NCI-H1105 treated with DMSO at 0.1 percent for 48 hours (cell line): Measurements from ENCODE around the gene PPM1H.
"Not testable (repeated sequence)": the region's sequence is repeated elsewhere in the genome, so short reads cannot be mapped to it uniquely, and the experiment has no call there.

Experiments used
- DNase-seq: peaks from one replicate; lab custom pipeline; 2025; lab: John Stamatoyannopoulos, UW

The PPM1H gene

DNA sequence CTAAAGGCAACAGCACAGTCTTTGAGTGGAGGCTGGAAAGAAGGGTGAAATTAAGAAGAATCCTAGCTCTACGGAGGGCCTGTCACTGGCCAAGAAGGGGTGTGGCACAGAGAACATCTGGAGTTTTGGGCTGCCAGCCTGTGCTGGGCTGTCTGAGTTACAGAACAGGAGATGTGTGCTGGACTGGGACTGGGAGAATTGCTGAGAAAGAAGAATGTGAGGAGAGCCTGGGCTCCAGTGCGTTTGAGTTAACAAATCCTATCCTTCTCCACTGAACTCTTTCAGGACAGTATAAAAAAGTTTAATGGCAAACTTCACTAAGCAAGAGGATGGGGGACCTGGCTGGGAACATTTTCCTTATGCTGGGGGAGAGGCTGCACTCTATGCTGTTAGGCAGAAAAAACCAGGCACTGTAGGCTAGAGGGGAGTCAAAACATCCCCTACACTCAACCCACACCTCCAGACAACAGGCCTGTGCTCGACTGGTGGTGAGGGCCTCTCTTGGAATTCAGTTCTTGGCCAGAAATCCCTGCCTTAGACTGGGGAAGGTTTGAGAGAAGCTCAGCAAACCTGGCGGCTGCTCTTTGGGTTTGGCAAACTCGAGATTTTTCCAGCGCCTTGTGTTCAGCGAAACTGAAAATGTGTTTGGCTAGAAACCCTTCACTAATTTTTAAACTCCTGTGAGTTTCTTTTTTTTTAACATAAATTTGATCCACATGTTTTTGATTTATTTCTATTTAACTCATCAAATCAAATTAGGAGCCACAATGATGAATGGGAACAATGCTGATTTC is 251.0 kb downstream of the PPM1H start:
- DNase-seq = no peak

DNA sequence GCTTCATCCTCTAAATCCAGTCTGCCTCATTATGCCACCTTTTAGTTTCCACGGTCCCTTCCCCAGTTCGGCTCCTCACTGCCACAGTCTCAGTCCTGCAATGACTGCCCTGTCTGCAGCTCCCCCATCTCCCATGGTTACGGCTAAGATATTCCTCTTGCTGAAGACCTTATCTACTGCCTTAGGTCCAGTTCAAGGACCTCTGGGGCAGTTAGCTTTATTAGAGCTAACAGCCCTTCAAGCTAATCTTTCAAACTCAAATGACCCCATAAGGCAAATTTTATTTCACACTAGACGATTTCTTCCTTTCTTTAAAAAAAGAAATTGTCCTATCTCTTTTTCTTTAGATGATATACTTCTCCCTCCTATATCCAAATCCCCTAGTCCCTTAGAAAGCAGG is 253.6 kb downstream of the PPM1H start:
- no peak for DNase-seq

DNA sequence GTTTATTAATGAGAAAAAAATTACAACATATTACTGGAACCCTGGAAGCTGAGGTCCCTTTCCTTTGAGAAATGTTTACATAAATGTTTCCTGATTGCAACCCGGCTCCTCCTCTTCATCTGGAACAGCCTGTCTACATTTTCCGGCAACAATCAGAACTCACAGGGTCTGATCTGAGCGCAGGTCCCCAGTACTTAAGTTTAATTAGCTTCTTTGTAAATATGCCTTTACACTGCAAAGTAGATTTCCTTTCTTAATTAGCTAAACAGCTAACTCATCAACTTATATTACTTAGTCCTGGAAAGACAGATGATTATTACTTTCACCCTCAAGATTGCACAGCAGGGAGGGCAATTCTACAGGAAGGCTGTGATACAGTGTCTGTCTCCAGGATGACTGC is 255.3 kb downstream of the PPM1H start:
- no peak for DNase-seq

DNA sequence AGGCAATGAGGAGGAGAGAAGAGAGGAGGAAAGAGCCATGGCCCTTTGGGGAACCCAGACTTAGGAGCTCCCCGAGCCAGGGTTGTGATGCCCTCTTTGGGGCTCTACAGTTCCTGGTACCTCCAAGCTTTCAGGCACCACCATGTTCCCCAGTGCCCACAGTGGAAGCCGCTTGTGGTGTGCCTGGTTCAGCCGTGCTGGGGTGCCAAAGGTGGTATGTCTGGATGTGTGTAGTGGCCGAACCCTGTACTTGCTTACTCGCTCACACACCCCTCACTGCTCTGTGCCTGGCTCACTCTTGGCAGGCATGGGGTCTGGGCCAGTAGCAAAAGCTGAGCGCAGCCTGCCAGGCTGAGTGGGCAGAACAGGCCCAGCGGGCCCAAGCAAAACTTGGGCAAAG is 257.6 kb downstream of the PPM1H start:
- no peak for DNase-seq

DNA sequence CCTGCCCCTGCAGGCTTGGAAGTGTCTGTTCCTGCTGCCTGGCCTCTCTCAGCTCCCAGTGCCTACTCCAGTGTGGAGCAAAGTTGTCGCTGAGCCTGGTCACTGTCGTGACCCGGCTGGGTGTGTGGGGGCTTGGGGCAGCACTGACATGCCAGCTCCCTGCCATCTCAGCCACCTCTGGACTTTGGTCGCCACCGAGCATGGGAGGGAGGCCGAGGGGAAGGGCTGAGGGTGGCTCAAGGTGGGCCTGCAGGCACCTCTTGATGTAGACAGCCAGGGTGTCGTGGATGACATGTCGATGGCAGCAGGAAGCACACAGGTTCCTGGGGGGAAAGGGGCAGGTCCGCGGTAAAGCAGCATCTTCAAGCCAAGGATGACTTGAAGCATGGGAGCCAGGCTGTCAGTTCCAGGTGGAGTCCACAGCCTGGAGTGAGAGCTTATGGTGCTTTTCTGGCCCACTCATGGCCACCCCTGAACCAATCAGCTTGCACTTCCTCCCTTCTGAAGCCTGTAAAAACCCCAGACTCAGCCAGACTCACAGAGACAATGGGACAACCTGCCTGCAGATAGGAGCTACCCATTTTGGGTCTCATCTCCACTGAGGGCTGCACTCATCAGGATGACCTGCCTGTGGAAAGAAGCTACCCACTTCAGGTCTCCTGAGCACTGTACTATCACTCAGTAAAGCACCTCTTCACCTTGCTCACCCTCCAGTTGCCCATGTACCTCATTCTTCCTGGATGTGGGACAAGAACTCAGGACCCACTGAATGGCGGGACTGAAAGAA is 258.2 kb downstream of the PPM1H start:
- no peak for DNase-seq

DNA sequence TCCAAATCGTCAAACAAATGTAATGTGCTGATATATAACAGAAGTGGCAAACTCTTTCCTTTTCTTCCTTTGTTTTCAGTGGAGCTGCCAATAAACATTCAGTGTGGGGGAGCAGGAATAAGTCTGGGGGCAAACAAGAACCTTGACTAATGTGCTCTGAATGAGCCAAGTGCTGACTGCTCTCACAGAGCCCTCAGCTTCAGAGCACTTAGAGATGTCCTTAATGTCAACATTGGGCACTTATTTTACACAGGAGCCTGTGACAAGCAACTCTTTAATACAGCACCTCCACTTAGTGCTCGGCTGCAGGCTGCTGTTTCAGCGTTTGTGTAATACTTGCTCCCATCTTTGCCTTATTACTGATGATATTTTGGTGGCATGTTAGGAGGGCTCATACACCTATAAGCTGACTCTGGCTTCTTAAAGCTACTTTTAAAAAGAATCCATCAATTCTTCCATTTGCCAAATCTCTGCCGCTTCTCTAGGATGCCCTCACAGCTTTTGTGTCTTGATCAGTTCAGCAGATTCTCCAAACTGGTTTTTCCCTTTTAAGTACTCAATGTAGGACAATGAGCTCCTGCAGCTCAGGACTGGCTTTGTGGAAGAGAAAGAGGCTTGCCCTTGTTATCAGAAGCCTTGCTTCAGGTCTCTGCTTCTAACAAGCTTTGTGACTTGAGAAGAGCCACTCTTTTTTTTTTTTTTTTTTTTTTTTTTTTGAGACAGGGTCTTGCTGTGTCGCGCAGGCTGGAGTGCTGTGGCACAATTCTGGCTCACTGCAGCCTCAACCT is 261.7 kb downstream of the PPM1H start:
- no peak for DNase-seq

DNA sequence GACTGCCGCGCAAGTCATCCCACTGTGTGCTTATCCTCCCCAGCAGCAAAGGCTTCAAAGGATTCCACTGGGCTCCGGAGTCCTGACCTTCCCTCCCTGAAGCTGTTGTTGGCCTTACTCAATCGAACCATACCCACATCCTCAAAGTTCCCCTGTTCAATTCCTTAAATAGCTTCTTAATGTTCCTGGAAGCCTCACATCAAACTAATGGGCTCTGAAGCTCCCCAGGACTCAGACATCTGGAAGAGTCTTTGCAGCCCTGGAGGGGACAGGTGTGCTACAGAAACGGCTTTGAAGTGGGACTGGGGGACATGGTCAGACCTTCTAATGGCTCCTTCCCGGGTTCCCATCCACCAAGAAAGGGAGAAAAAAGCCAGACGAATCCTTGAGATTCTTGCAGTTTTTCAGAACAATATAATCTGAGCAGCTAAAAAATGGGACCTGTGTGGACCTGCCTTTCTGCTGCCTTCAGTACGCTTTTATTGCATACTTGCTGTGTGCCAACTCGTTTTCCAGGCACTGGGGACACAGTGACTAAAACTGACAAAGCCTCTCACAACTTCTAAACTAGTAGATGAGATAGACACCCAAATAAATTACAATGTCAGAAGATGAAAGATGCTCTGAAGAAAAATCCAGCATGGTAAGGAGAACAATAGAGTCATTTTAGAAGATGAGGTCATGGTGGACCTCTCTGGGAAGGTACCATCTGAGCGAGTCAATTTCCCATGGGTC is 263.8 kb downstream of the PPM1H start:
- DNase-seq = no peak

DNA sequence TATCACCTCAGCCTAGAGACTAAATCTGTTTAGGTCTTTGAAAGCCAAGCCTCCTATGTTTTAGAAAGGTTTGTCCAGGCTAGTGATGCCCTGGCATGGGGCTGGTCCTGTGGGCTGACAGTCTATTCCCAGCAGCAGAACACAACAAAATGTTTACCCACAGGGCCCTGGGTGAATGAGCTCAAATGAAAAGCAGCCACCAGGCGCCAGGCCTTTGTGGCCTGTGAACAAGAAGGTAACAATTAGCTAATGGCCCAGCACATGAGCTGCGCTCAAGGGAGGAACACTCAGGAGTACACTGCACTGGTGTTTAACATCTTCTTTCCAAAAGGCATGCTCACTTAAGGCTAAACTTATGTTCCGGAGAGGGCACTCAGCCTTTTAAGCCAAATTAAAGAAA is 266.2 kb downstream of the PPM1H start:
- no peak for DNase-seq

DNA sequence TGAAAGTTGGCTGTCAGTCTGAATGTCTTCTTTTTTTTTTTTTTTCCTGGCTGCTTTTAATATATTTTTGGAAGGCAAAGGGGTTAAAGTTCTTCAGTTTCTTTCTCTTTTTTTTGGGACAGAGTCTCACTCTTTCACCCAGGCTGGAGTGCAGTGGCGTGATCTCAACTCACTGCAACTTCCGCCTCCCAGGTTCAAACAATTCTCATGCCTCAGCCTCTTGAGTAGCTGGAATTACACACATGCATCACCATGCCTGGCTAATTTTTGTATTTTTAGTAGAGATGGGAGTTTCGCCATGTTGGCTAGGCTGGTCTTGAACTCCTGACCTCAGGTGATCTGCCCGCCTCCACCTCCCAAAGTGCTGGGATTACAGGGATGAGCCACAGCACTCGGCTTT is 270.0 kb downstream of the PPM1H start:
- not testable (repeated sequence) for DNase-seq

DNA sequence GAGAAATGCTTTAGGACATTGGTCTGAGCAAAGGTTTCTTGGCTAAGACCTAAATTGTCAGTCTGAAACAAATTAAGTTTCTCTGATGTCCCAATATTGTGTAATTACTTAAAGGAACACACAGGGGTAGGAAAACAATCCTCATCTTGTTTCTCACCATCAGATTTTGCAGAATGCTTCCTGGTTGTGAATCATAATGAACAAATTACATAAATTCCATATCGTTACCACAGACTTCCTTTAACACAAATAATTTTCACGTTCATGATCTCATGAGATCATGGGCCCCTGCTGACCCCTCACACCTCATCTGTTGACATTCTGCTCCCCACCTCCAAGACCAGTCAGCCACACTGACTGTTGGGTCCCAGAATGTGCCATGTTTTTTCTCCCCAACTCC is 274.2 kb downstream of the PPM1H start:
- DNase-seq = no peak

DNA sequence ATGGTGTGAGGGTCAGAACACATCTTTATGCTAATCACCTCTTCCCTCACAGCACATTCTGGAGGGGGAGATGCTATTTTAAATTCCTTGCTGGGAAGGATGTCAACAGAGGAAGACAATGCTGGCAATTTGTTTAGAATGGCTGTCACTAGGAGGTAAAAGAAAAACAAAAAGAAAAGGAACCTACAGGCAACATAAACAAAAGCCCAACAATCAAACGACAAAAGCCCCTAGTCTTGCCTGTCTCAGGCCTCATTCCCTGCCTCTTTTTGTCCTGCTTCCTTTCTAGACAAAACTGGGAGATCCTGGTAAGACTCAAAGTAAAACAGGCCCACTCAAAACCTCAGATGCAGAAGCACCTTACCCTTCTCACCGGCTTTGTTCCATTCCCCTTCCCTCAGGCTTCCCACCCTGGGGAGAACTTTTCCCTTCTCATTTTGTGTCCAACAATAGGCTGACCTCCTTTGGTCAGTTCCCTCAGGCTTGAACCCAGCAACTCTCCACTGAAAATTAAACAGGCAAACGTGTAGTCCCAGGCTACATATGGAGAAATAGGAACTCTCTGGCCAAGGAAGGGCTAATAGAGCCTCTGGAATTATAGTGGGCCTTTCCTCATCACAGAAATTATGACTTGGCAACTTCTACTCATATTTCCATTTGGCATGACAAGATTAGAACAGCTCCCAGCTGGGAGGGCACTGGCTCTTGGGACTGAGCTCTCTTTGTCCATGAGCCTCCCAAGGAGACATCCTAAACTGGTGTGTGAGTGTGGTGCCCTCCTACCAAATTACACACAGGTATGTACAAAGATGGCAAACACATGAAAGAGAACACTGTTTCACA is 275.3 kb downstream of the PPM1H start:
- DNase-seq = no peak

DNA sequence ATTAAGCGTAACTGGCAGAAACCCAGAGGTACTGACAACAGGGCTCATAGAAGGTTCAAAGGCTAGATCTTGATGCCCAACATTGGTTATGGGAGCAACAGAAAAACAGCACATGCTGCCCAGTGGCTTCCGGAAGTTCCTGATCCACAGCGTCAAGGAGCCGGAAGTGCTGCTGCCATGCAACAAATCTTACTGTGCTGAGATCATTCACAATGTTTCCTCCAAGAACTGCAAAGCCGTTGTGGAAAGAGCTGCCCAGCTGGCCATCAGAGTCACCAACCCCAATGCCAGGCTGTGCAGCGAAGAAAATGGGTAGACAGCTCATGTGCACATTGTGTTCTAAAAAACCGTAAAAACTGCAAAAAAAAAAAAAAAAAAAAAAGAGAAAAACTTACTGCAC is 276.0 kb downstream of the PPM1H start:
- no peak for DNase-seq

DNA sequence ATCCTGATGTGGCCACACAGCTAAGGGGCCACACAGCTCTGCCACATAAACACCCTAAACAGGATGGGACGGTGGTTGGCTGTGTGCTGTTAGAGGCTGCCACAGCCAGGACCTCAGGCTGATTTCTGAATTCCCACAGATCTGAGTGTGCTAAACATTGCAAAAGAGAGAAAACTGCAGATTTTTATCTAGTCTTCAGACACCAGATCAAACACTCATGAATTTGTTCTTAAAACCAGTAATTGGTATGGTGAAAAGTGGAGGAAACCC is 277.7 kb downstream of the PPM1H start:
- no peak for DNase-seq

DNA sequence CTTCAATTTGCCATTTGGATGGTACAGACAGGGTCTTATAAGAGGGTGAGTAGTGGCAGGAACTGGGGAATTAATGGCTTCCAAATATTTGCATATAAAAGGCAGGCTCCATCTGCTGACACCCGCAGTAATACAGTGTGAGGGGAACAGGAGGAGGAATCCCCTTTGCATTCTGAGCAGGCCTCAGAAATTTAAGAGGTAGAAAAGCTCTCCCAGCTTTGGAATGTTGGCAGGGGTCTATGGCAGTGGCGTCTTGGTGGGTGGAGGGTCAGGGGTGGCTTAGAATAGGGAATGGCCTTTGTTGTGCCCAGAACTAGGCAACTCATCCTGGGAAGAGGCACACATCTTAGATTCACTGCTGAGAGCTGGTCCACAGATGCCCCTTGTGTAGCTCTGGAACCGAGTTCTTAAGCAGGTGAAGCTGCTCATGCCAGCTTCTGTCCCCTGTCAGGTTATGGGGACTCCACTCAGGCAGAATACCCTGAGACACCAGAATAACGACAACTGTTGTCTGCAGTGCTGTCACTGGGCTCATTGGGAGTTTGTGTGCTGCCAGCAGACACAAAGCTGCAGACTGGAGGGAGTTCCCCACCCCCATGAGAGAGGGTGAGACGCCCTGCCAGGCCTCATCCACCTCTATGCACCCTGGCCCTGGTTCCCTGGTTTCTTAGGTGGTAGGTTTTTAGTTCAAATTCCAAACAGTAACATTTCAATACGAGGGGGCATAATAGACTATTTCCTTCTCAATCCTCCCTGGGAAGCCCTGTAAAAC is 278.2 kb downstream of the PPM1H start:
- DNase-seq = no peak

DNA sequence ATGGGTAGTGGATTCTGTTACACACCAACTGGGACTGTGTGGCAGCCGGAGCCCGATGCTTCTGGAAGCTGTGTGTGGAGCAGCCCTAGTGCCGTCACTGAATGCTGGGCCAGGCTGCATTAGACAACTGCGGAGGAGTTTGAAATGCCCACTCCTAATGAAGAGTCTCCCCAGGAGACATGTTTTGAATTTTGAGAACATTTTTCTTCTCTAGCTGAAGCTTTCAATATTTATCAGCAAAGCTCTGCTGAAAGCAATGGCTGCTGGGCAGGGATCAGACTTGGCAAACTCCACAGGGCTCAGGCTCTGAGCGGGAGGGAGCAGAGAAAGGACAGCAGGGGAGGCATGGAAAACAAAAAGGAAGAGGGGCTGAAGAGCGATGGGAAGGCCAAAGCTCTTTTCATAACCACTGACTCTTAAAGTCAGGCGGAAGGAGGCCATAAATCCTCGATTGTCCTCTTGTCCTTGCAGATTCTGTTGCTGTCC is 279.2 kb downstream of the PPM1H start:
- no peak for DNase-seq

DNA sequence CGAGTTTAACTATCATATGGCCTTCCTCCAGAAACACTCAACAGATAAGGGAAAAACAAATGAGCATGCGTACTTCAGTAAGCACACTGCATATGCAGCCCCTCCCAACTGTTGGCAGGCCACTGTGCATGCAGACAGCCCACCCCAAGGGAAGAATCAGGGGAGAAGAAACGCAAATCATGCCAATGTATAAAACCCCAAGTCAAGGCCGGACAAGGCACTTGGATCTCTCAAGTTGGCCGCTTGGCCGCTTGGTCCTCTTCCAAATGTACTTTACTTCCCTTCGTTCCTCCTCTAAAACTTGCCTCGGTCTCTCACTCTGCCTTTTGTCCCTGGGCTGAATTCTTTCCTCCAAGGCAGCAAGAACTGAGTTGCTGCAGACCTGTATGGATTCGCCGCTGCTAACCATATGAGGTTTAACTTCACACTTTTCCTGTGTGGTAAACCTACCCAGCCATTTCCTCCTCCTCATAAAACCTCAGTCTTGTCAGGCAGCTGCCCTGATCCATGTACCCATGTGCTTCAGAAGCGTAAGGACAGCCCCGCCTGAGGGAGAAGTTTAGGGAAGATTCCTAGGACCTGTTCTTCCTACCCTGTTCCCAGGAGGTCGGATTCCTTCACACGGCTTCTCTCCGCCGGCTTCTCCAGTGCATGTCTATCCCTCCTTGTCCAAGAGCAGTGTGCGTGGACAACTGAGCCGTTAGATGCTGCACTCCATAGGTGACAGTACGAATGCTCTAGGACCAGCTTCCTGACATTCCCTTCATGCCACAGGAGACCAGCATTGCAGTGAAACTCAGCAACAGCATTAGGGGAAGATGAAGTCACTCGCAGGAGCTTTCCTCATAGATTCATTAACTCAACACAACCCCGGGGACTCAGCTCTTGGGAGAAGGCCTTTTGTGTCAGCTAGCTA is 280.4 kb downstream of the PPM1H start:
- no peak for DNase-seq

DNA sequence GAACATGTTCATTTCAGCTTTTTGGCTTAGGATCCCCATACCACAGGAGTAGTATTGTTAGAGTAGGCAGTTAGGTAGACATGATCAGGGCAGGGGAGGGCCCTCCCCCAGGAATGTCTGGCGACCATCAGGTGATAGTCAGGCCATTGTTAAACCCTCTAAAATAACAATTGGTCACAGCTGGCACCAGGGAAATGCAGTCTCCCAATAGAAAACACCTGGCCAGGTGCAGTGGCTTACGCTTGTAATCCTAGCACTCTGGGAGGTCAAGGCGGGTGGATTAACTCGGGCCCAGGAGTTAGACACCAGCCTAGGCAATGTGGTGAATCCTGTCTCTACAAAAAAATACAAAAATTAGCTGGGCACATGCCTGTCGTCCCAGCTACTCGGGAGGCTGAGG is 281.2 kb downstream of the PPM1H start:
- peak; percentile 11 for DNase-seq

DNA sequence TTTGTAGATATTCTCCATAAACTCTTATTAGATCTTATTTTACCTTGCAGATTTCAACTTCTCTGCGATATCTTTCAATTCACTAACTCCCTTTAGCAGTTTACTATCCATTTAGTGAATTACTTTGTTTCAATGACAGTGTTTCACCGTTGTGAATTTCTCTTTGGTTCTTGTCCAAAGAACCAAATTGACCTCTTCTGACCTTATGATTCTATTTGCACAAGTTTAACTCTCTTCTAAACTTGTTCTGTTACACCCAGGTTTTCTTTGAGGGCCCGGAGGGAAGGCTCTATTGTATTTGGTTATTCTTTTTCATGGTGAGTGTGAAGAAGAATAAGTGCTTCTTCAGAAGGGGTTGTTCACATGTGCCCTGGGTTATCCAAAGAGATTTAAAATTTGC is 281.6 kb downstream of the PPM1H start:
- no peak for DNase-seq

DNA sequence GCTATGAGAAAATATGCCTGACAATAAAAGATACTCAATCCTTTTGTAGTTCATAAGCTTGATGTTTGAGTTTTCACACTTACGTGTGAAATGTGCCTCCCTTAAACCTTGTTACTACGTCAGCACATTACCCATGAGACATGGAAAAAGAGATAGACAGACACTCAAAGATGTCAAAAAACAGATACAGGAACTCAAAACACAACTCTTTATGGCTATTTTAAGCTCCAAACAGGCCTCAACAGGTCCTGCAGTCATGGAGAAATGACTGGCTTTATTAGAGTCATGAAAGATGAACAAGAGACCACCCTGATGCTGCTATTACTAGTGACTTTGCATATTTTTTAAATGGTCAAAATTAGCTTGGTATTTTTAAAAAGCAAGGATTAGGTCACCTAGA is 283.8 kb downstream of the PPM1H start:
- no peak for DNase-seq
